PC-9 (cell line): ENCODE data around the gene TMEM59L. TPM values are rescaled to one million over a fixed set of nuclear protein-coding genes. Genes with fewer than 3 reads are reported as not detected.

ENCODE experiments used
- BruUV-seq: library from RNA; stranded (reverse); fragments of 400-500 nt; replicated peaks from 2 replicates; lab custom pipeline; 2021; lab: Mats Ljungman, UMichigan
- CTCF ChIA-PET: fragments of 300-600 bp; sonication (Branson Sonifier 250); formaldehyde crosslinking; loops from one replicate; lab custom pipeline; 2022; ENCODE audit warnings: antibody characterized with exemption; lab: Charles Lee
- POLR2A ChIA-PET: fragments of 300-600 bp; sonication (Branson Sonifier 250); formaldehyde crosslinking; loops from one replicate; lab custom pipeline; 2022; ENCODE audit warnings: antibody characterized with exemption; ENCODE audit not compliant: unreplicated experiment; lab: Charles Lee
- DNase-seq, 2 experiments: peaks; one replicate each; pipeline versions ENCODE4 v3.0.0 to v3.0.0-alpha.2; 2015 to 2022; ENCODE audit warnings: mixed read lengths in 1 of 2
- H2AFZ ChIP-seq: fragments of 200-600 bp; sonication (generic); 2 replicates; pipeline ENCODE4 v1.8.1; 2017; ENCODE audit warnings: antibody characterized with exemption
- H3F3A ChIP-seq: fragments of 200-600 bp; sonication (generic); 2 replicates; pipeline ENCODE4 v1.8.1; 2017; ENCODE audit warnings: antibody characterized with exemption, mild to moderate bottlenecking, low read depth; ENCODE audit not compliant: insufficient read depth
- H3K27ac ChIP-seq: fragments of 200-600 bp; sonication (generic); 2 replicates; pipeline ENCODE4 v1.6.1; 2016; ENCODE audit warnings: mixed run types
- H3K27me3 ChIP-seq: fragments of 200-600 bp; sonication (generic); 2 replicates; pipeline ENCODE4 v1.6.1; 2016; ENCODE audit warnings: low read depth, mixed run types; ENCODE audit not compliant: insufficient read depth
- H3K36me3 ChIP-seq: fragments of 200-600 bp; sonication (generic); 2 replicates; pipeline ENCODE4 v1.6.1; 2016; ENCODE audit warnings: low read depth, mixed run types
- H3K4me1 ChIP-seq: fragments of 200-600 bp; sonication (generic); replicated peaks from 2 replicates; pipeline ENCODE4 v1.6.1; 2016; ENCODE audit warnings: mixed run types; ENCODE audit not compliant: insufficient read depth
- H3K4me2 ChIP-seq: fragments of 200-600 bp; sonication (generic); 2 replicates; pipeline ENCODE4 v1.6.1; 2017; ENCODE audit warnings: mixed run types
- H3K4me3 ChIP-seq: fragments of 200-600 bp; sonication (generic); 2 replicates; pipeline ENCODE4 v1.6.1; 2016; ENCODE audit warnings: mixed run types
- H3K79me2 ChIP-seq: fragments of 200-600 bp; sonication (generic); 2 replicates; pipeline ENCODE4 v1.6.1; 2017; ENCODE audit warnings: low read depth, mixed run types
- H3K9me2 ChIP-seq: fragments of 200-600 bp; sonication (generic); 2 replicates; pipeline ENCODE4 v1.8.1; 2017; ENCODE audit warnings: mild to moderate bottlenecking; ENCODE audit not compliant: insufficient read depth
- H3K9me3 ChIP-seq: fragments of 200-600 bp; sonication (generic); 2 replicates; pipeline ENCODE4 v1.8.1; 2016; ENCODE audit warnings: low read depth; ENCODE audit not compliant: insufficient read depth
- H4K20me1 ChIP-seq: fragments of 200-600 bp; sonication (generic); 2 replicates; pipeline ENCODE4 v1.8.1; 2017; ENCODE audit not compliant: insufficient read depth
- EZH2 ChIP-seq: fragments of 200-600 bp; sonication (generic); IDR thresholded peaks from 2 replicates; pipeline ENCODE4 v1.8.0; 2017; ENCODE audit warnings: antibody characterized with exemption, low read depth
- intact Hi-C: fragments of 100-400 bp; cut with micrococcal nuclease; formaldehyde crosslinking; loops from one replicate; pipeline ENCODE4 v1.10.0; 2022; ENCODE audit not compliant: unreplicated experiment
- total RNA-seq: library from RNA; stranded (reverse); gene quantifications from 2 replicates; pipeline ENCODE4 v1.2.3, GENCODE V29; 2021
- TF ChIP-seq, protein P1 (sequence below): fragments of 200-600 bp; sonication (generic); conservative IDR thresholded peaks from 2 replicates; pipeline ENCODE4 v1.6.1; 2017; ENCODE audit warnings: mixed run types, antibody characterized with exemption, mild to moderate bottlenecking, moderate library complexity

The TMEM59L gene
- total RNA-seq, 1 experiment from 2014 or later: 0.65 TPM

GRCh38 chr19:18588611-18589379, 23.9 kb upstream of the TMEM59L start, which contains the start of gene REX1BD:
Gene REX1BD (plus strand): TSS chr19:18588798. CDS start chr19:18588802, 4 bp downstream.
- Histone ChIP-seq H3K4me3 (peak within 1 kb of the TSS; percentile 79), H3K4me1 (peaks cover 11% of the 10 kb centered on the region), H2AFZ (peak within 1 kb of the TSS; percentile 92), H3K36me3 (no peaks in the 10 kb centered on the region; the same call in 1 of the 2 replicates), H3K9me2 (no peaks in the 10 kb centered on the region), H3K4me2 (peak within 1 kb of the TSS; percentile 84), H4K20me1 (no peaks in the 10 kb centered on the region), H3K27me3 (no peaks in the 10 kb centered on the region), H3K79me2 (peaks cover 14% of the 10 kb centered on the region; the same call in 1 of the 2 replicates), H3K9me3 (no peaks in the 10 kb centered on the region), H3F3A (peaks cover 43% of the 10 kb centered on the region; the same call in 1 of the 2 replicates), H3K27ac (peak within 1 kb of the TSS; percentile 64)
- DNase-seq: peak; percentile 66 to 81
- BruUV-seq: no TSS peak
- intact Hi-C loops: loop anchor here (5.0 kb wide), 1 partner anchor 244 kb away; the partner anchor contains the start of gene UPF1
- CTCF ChIA-PET: interaction anchor here (0.7 to 0.9 kb wide), 2 partner anchors 61 to 242 kb away, joined by 3 read pairs; no protein-coding TSS in a partner anchor
- POLR2A ChIA-PET: interaction anchor here (0.5 to 0.6 kb wide), 4 partner anchors 31 to 1872 kb away, joined by 3 to 4 read pairs (median 4); no protein-coding TSS in a partner anchor
- TF ChIP-seq, protein P1, sequence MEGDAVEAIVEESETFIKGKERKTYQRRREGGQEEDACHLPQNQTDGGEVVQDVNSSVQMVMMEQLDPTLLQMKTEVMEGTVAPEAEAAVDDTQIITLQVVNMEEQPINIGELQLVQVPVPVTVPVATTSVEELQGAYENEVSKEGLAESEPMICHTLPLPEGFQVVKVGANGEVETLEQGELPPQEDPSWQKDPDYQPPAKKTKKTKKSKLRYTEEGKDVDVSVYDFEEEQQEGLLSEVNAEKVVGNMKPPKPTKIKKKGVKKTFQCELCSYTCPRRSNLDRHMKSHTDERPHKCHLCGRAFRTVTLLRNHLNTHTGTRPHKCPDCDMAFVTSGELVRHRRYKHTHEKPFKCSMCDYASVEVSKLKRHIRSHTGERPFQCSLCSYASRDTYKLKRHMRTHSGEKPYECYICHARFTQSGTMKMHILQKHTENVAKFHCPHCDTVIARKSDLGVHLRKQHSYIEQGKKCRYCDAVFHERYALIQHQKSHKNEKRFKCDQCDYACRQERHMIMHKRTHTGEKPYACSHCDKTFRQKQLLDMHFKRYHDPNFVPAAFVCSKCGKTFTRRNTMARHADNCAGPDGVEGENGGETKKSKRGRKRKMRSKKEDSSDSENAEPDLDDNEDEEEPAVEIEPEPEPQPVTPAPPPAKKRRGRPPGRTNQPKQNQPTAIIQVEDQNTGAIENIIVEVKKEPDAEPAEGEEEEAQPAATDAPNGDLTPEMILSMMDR: peak; percentile 92
- TF ChIP-seq EZH2: no peak

- no peaks in the 10 kb centered on the region for H4K20me1 ChIP-seq
- no peaks in the 10 kb centered on the region for H3K9me3 ChIP-seq
- CTCF ChIA-PET: interaction anchor here (0.6 to 0.7 kb wide), 2 partner anchors 62 to 429 kb away, joined by 3 to 6 read pairs; no protein-coding TSS in a partner anchor
- H3K79me2 ChIP-seq: peaks cover 14% of the 10 kb centered on the region; the same call in 1 of the 2 replicates
- intact Hi-C loops: loop anchor here (5.0 kb wide), 2 partner anchors 243 to 258 kb away; partner anchors contain the start of gene UPF1
- H2AFZ ChIP-seq: peak overlapping the region; percentile 92
- H3F3A ChIP-seq: peaks cover 43% of the 10 kb centered on the region; the same call in 1 of the 2 replicates
- peak; percentile 70 for DNase-seq
- H3K36me3 ChIP-seq: no peaks in the 10 kb centered on the region; the same call in 1 of the 2 replicates
- H3K9me2 ChIP-seq: no peaks in the 10 kb centered on the region
- no TSS peak for BruUV-seq
- TF ChIP-seq EZH2: no peak
- TF ChIP-seq, protein P1: no peak
- H3K4me3 ChIP-seq: peak overlapping the region; percentile 79
- H3K27me3 ChIP-seq: no peaks in the 10 kb centered on the region
- H3K4me2 ChIP-seq: peak overlapping the region; percentile 84
- peak overlapping the region; percentile 64 for H3K27ac ChIP-seq
- POLR2A ChIA-PET: interaction anchor here (0.6 kb wide), 4 partner anchors 18 to 173 kb away, joined by 3 to 5 read pairs (median 4); partner anchors contain the start of gene UBA52
- H3K4me1 ChIP-seq: peaks cover 15% of the 10 kb centered on the region
Measured at GRCh38 chr19:18589380-18590272, 23.0 kb upstream of the TMEM59L start.
